CD4-positive, alpha-beta T cell treated with Interleukin-4 for 4 hours (primary cell): ENCODE measurements around the gene STXBP6.

Source experiments
- DNase-seq: peaks from one replicate; pipeline ENCODE4 v3.0.0-alpha.2; 2020

Gene STXBP6

GRCh38 chr14:24880689-24881088, 169.3 kb downstream of the STXBP6 start:
- DNase-seq, result no peak

DNA sequence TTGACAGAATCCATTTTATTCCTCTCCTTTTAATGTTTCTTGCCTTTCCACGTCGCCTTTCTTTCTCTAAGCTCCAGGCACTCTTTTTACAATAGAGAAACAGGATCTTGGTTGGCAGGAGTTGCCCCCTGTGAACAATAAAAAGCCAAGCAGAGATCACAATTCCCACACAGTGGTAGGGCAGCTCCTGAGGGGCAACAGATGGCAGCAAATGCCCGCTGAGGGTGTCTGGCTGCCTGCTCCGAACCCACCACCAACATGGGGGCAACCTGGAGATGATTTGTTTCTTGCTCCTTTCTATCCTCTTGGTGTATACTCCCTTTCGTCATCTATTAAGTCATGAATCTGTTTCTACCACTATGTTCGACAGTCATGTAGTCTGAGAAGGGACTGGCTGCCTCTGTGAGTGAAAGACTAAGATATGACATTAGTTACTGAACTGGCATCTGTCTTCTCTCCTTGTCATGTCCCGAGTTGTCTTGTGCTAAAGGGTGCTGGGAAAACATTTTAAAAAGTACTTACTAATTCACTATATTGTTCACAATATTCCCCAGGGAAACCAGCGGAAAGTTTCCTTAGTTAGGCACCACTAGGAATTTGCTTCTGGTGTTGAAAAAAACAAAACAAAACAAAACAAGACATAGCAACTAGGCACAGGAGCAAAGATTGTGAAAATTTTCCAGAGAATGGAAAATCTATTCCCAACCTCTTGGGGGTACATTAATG, 170.1 kb downstream of the STXBP6 start:
- no peak for DNase-seq

- no peak for DNase-seq
Measured at GRCh38 chr14:24876996-24877395, 173.0 kb downstream of the STXBP6 start.

DNA sequence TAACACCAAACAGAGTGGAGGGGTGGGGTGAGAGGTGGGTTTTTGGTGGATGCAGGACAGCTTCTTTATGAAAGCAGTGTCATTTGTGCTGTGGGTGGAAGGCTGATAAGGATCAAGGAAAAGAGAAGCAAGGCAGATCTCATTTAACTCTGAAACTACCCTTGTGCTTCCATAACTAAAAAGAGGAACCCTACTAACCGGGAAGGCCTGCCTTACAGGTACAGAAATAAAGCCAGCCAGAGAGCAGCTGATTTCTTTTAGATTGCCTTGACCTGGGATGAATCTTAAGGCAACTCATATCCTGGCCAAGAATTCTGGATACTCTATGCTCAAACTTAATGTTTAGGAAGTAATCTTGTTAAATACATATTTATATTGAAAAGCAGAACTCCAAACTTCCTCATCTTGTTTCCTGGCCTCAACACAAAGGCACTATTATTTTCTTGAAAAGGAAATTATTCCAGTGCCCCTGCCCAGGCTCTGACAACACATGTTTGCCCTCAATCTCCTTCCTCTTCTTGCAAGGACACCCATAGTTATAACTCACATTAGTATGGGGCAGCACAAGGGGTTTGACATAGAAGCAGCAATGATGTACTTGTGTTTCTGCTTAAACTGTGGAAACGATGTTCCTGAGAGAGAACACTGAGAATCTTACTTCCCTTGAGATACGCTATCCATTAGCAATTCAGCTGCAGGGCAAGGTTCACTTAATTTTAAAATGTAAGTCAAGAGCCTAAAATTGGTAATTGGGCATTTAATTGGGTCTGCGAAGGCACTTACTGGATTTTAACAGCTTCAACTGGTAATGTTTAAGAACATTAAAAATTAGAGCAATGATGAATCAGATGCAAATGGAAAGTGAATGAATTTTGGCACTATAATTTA, 173.7 kb downstream of the STXBP6 start:
- DNase-seq, result no peak

DNA sequence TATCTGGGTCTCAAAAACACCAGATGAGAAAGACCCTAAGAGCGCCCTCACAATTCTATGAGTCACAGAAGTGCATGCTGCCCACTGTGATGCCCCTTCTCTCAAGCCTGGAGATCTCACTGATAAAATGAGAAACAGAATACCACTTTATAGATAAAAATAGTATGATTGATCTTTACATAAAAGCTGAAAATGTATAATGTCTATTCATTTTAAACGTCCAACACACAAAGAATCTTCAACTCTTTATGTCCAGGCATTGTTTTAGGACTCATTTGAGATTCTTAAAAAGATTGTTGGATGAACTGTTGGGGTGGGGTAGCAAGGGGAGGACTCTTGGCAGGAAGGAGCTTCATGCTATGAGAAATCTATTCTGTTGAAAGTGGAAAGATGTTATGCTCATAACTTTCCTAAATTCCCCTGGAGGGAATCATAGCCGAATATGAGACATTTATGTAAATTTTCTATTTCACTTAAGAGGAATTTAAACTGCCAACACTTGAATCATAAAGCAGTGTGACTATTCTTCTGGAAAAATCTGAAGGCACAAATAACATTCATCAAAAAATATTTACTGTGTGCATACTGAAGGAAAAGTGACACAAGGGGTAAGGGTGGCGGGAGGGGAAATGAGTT, 174.6 kb downstream of the STXBP6 start:
- DNase-seq, result no peak

- DNase-seq, result no peak
Measured at GRCh38 chr14:24874514-24875202, 175.3 kb downstream of the STXBP6 start.

DNA sequence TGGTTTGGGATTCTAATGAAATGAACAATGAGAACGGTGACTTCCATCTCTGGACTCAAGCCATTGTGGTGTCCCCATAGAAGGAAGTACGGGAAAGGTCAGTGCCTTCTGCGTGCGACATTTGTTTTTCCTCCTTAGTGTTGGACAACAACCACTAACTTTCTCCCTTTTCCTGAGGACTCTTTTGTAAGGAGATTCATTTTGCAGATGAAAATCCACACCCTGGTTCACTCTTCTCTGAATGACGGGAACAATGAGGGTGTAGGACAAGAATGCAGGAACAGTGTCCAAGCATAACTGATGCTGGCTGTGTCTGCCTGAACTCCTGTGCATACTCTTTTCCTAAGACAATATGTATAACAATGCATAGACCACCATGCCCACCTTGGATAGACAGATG, 176.4 kb downstream of the STXBP6 start:
- DNase-seq, result no peak

GRCh38 chr14:24870949-24871701, 178.8 kb downstream of the STXBP6 start:
- DNase-seq, result no peak

DNA sequence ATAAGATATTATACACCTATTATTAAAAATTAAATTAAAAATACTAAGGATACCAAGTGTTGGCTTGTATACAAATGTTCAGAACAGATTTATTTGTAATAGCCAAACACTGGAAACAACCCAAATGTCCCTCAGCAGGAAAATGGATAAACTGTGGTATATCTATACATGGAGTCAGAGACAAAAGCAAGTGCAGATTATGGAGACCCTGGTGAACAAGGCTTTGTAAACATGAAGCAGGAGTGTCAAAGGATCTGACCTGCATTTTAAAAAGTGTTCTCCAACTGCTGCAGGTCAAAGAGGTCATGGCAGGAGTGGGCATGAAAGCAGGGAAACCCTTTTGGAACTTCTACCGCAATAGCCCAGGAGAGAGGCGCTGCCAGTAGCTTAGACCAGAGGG, 181.6 kb downstream of the STXBP6 start:
- no peak for DNase-seq

DNA sequence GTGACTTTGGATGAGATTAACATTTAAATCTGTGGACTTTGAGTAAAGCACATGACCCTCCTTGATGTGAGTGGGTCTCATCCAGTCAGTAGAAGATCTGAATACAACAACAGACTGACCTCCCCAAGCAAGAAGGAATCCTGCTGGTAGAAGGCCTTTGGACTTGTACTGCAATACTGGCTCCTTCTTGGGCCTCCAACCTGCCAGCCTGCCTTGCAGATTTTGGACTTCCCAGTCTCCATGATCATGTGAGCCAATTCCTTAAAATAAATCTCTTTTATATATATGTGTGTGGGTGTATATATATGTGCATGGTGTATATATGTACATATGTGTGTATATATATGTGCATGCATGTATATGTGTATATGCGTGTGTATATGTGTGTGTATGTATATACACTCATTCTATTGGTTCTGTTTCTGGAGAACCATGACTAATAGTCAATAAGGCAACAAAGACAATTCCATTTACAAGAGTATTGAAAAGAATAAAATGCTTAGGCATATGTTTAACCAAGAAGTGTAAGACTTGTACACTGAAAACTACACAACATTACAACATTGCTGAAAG, 183.8 kb downstream of the STXBP6 start:
- DNase-seq, result no peak

DNA sequence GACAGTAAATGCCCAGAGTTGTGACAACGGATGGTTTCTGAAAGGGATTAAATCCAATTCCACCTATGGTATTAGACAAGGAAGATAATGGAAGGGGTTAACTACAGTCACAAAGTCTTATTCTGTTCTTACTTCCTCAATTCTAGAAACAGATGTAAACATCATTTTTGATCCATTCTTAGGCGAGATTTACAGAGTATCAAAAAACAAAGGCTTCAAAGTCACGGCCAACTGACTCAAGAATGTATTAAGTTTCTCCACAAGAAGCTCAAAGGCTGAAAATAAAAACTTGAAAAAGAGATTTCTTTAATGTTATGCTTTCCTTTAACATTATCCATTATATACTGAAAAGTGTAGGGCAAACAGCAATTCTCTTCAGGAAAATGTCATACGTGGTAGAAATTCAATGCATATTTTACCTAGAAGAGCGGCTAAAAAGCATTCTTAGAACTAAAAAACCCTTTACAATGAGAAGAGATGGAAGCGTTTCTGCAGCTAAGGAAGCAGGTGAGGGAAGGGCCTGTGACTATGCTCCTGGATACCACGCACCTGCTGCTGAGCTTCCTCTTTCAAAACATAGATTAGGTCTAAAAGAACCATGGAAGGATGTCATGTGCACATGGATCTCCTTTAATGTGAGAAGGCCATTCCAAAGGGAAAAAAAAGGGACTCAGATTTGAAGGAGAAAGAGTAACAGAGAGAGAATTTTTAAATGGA, 185.8 kb downstream of the STXBP6 start:
- no peak for DNase-seq

GRCh38 chr14:24861083-24861630, 188.8 kb downstream of the STXBP6 start:
- DNase-seq, result no peak

GRCh38 chr14:24859559-24859958, 190.4 kb downstream of the STXBP6 start:
- DNase-seq, result no peak

GRCh38 chr14:24858684-24859083, 191.3 kb downstream of the STXBP6 start:
- no peak for DNase-seq

- DNase-seq, result no peak
Measured at GRCh38 chr14:24858052-24858451, 191.9 kb downstream of the STXBP6 start.

- no peak for DNase-seq
Measured at GRCh38 chr14:24857277-24857676, 192.7 kb downstream of the STXBP6 start.

DNA sequence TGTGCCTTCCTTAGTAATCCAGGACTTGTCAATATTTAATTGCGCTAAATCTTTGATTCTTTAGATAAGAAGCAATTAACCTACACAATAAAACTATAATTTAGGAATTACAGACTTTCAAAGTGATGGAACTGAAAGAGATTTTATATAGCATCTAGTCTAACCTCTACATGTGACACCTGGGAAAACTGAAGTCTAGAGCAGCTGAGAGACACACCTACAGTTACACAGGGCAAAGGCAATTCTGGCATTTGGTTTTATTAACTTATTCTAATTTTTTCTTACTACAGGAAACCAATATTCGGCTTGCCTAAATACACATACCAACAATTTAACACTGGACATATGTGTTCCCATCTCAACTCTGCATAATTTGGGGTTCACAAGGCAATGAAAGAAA, 196.5 kb downstream of the STXBP6 start:
- DNase-seq, result no peak

GRCh38 chr14:24852312-24853060, 197.5 kb downstream of the STXBP6 start:
- DNase-seq, result no peak

DNA sequence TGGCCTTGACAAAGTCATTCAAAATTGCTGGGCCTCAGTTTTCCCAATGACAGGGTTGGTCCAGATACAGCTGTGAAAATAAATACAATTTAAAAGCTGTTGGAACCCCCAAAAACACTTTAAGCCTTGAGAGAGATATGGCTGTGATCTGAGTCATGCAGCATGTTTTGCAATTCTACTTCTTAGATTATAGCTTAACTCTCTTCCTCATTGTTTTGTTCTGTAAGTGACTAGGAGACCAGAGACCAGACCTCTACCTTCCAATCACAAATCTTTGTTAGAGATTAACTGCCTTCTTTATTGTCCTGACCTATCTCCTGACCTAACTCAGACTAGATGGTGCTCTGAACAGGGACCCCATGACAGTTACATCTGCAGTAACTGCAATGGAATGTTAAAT, 198.1 kb downstream of the STXBP6 start:
- DNase-seq, result no peak

GRCh38 chr14:24851406-24851805, 198.5 kb downstream of the STXBP6 start:
- no peak for DNase-seq
